Measurements from ENCODE around the gene DAB1. TPM values are rescaled to one million over a fixed set of nuclear protein-coding genes. Genes with fewer than 3 reads are reported as not detected.

Gene DAB1
- total RNA-seq, 4 donors from 2014 or later, result 0.22 TPM; not detected in 3

- no peak for TF ChIP-seq CTCF (IDR thresholded peaks at IDR 0.05 in 4 of 5, conservative IDR thresholded peaks at IDR 0.05 in 1 of 5)
- no peak for TF ChIP-seq POLR2A (IDR thresholded peaks at IDR 0.05)
Observed at GRCh38 chr1:57017717-57018116, 406.1 kb downstream of the DAB1 start.

GRCh38 chr1:57017200-57017599 is 406.7 kb downstream of the DAB1 start:
- Histone ChIP-seq H3K36me3 (no peaks in the 10 kb centered on the region), H3K9me3 (no peaks in the 10 kb centered on the region), H3K27me3 (no peaks in the 10 kb centered on the region), H3K4me1 (no peaks in the 10 kb centered on the region), H3K4me3 (no peak overlapping the region), H3K27ac (no peak overlapping the region)
- DNase-seq, result no peak
- TF ChIP-seq CTCF (IDR thresholded peaks at IDR 0.05 in 4 of 5, conservative IDR thresholded peaks at IDR 0.05 in 1 of 5) (no peak), POLR2A (IDR thresholded peaks at IDR 0.05) (no peak)
- no peak for ATAC-seq
- in situ Hi-C loops (cut with MboI; ENCODE audit: low sequenced_read_pairs in 4 of 4) (no loop called here), intact Hi-C loops (cut with DNase I; ENCODE audit: low total_unique reads) (no loop called here)

More at GRCh38 chr1:57017717-57018116, 406.1 kb downstream of the DAB1 start:
- Histone ChIP-seq H3K4me1 (no peaks in the 10 kb centered on the region), H3K36me3 (no peaks in the 10 kb centered on the region), H3K27me3 (no peaks in the 10 kb centered on the region), H3K27ac (no peak overlapping the region), H3K9me3 (no peaks in the 10 kb centered on the region), H3K4me3 (no peak overlapping the region)
- intact Hi-C loops (cut with DNase I; ENCODE audit: low total_unique reads), result no loop called here
- DNase-seq (no peak), ATAC-seq (no peak)
- in situ Hi-C loops (cut with MboI; ENCODE audit: low sequenced_read_pairs in 4 of 4), result no loop called here

GRCh38 chr1:57015071-57015470 is 408.8 kb downstream of the DAB1 start:
- intact Hi-C loops (cut with DNase I; ENCODE audit: low total_unique reads) (no loop called here), in situ Hi-C loops (cut with MboI; ENCODE audit: low sequenced_read_pairs in 4 of 4) (no loop called here)
- ATAC-seq (no peak), DNase-seq (no peak)
- Histone ChIP-seq H3K36me3 (no peaks in the 10 kb centered on the region), H3K27me3 (no peaks in the 10 kb centered on the region), H3K4me1 (no peaks in the 10 kb centered on the region), H3K9me3 (no peaks in the 10 kb centered on the region), H3K27ac (no peak overlapping the region), H3K4me3 (no peak overlapping the region)
- TF ChIP-seq POLR2A (IDR thresholded peaks at IDR 0.05) (no peak), CTCF (IDR thresholded peaks at IDR 0.05 in 4 of 5, conservative IDR thresholded peaks at IDR 0.05 in 1 of 5) (no peak)

- Histone ChIP-seq H3K9me3 (no peaks in the 10 kb centered on the region), H3K27ac (no peak overlapping the region), H3K4me1 (no peaks in the 10 kb centered on the region), H3K36me3 (no peaks in the 10 kb centered on the region), H3K4me3 (no peak overlapping the region), H3K27me3 (no peaks in the 10 kb centered on the region)
- intact Hi-C loops (cut with DNase I; ENCODE audit: low total_unique reads), result no loop called here
- in situ Hi-C loops (cut with MboI; ENCODE audit: low sequenced_read_pairs in 4 of 4), result no loop called here
- DNase-seq, result no peak
- ATAC-seq, result no peak
- TF ChIP-seq POLR2A (IDR thresholded peaks at IDR 0.05), result no peak
- TF ChIP-seq CTCF (IDR thresholded peaks at IDR 0.05 in 4 of 5, conservative IDR thresholded peaks at IDR 0.05 in 1 of 5), result no peak
Observed at GRCh38 chr1:57013522-57013921, 410.3 kb downstream of the DAB1 start.

GRCh38 chr1:57012315-57012714 is 411.5 kb downstream of the DAB1 start:
- DNase-seq (no peak), ATAC-seq (no peak)
- TF ChIP-seq CTCF (IDR thresholded peaks at IDR 0.05 in 4 of 5, conservative IDR thresholded peaks at IDR 0.05 in 1 of 5), result no peak
- TF ChIP-seq POLR2A (IDR thresholded peaks at IDR 0.05), result no peak
- H3K27me3 ChIP-seq, result no peaks in the 10 kb centered on the region
- in situ Hi-C loops (cut with MboI; ENCODE audit: low sequenced_read_pairs in 4 of 4) (no loop called here), intact Hi-C loops (cut with DNase I; ENCODE audit: low total_unique reads) (no loop called here)
- no peak overlapping the region for H3K27ac ChIP-seq
- no peaks in the 10 kb centered on the region for H3K9me3 ChIP-seq
- no peak overlapping the region for H3K4me3 ChIP-seq
- H3K4me1 ChIP-seq, result no peaks in the 10 kb centered on the region
- H3K36me3 ChIP-seq, result no peaks in the 10 kb centered on the region
